Measurements from ENCODE around the gene PRKD1.
"Not testable (repeated sequence)": the region's sequence is repeated elsewhere in the genome, so short reads cannot be mapped to it uniquely, and the experiment has no call there.

The PRKD1 gene

DNA sequence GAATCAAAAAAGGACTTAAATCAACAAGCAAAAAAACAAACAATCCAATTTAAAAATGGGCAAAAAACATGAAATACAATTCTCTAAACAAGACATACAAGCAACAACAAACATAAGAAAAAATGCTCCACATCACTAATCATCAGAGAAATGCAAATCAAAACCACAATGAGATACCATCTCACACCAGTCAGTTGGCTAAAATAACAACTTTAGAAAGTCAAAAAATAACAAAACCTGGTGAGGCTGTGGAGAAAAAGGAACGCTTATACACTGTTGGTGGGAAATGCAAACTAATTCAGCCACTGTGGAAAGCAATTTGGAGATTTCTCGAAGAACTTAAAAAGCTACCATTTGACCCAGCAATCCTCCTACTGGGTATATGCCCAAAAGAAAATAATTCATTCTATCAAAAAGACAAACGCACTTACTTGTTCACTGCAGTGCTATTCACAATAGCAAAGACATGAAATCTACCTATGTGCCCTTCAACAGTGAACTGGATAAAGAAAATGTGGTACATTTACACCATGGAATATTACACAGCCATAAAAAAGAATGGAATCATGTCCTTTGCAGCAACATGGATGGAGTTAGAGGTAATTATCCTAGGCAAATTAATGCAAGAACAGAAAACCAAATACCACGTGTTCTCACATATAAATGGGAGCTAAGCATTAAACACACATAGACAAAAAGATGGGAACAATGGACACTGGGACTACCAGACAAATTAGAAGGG, 26.9 kb downstream of the PRKD1 start:
- DNase-seq (ENCODE audit: low read depth in 1 of 2, low spot score in 1 of 2): no peak

DNA sequence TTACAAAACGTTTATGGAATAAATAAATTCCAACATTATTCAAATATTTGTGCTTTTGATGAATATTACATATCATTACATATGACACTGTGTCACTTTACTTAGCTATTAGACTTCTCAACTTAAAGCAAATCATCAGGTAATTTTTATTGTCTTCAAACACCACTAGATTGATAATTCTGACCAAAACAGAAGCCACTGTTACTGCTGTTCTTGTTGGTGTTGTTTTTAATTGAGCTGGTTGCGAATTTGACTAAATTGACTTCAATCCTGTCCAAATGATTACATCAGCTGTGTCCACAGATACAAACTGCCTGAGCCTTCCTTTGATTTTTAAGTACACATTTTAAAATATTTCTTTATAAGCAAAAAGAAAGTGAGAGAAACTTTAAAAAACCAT, 29.2 kb downstream of the PRKD1 start:
- no peak for DNase-seq (ENCODE audit: low read depth in 1 of 2, low spot score in 1 of 2)

DNA sequence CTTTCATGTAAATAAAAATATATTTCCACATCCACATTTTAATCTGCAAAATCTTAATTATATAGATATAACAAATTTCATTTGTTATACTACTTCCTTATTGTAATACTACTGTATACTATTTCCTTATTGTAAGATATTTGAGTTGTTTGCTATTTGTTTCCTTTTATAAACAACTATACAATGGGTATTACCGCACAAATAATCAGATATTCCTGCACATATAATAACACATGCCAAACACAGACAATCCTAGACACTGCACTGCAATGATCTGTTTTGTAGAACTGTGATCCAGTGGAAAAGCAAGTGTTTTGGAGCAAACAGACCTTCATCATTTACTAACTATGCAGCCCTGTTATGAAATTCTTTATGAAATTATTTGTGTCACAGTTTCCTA, 30.5 kb downstream of the PRKD1 start:
- no peak for DNase-seq (ENCODE audit: low read depth in 1 of 2, low spot score in 1 of 2)

DNA sequence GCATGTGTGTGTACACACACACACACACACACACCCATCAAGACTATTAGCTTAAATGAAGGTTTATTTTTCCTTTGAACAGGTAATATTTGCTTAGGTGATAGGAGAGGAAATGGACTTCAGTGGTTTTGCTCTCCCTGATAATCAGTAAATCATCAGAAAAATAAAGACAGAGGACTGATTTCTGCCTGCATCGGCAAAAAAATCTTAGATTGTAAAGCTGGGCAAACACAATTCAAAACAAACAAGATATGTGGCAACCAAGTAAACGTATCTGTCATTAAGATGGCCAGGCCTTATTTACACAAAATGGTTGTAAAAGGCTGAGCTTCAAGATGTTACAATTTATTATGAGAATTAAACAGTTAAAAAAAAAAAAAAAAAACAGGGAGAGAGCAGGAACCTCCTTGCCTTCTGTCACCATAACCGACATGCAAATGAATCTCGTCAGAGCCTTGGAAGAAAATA, 31.3 kb downstream of the PRKD1 start:
- DNase-seq (ENCODE audit: low read depth in 1 of 2, low spot score in 1 of 2): no peak

DNA sequence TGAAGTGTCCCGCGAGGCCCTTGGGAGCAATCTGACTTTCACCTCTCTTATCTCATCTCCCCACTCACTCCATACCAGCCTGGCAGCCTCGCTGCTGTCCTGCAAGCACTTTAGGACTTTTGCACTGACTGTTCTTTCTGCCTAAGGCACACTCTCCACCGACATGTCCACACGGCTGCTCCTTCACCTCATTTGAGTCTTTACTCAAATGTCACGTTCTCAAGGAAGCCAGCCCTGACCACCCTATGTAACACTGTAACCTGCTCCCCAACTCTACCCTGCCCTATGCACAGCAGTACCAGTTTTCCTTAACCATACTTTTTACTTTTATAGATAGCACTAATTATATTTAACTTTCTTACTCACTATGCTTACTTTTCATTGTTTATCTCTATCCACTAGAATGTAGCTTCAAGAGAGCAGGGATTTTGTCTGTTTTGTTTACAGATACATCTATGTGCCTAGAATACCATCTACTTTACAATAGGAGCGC, 32.0 kb downstream of the PRKD1 start:
- no peak for DNase-seq (ENCODE audit: low read depth in 1 of 2, low spot score in 1 of 2)

DNA sequence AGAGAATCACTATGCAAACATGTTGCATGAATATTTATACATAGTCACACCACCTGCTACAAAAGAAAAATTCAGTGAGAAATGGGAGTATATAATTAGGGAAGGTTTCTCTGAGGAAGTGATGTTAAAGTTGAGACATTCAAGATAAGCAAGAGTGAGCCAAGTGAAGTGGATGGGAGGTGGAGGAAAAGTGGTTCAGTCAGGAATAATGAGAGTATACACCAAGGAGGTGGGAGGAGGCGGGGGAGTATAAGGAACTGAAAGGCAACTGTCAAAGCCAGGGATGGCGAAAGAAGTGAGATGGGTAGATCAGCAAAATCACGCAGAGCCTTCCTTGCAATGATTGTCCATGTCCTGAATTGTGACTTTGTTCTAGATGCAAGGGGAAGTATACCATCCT, 33.7 kb downstream of the PRKD1 start:
- no peak for DNase-seq (ENCODE audit: low read depth in 1 of 2, low spot score in 1 of 2)

DNA sequence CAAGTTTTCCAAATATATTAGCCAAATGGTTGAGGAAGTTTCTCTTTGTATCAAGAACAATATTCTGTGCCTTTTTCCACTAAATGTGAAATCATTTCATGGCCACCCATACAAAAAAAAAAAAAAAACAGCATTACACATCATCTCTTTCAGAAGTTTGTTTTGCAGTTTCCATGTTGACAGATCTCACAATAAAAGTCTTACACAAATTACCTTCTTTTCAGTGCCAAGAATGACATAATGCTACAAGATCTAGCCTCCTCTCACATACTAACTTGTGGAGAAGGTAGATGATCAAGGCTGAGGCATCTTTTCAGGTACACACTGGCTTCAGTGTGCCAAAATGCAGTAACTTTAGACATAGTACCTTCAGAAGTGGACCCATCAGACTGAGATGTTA, 35.3 kb downstream of the PRKD1 start:
- DNase-seq (ENCODE audit: low read depth in 1 of 2, low spot score in 1 of 2): no peak

DNA sequence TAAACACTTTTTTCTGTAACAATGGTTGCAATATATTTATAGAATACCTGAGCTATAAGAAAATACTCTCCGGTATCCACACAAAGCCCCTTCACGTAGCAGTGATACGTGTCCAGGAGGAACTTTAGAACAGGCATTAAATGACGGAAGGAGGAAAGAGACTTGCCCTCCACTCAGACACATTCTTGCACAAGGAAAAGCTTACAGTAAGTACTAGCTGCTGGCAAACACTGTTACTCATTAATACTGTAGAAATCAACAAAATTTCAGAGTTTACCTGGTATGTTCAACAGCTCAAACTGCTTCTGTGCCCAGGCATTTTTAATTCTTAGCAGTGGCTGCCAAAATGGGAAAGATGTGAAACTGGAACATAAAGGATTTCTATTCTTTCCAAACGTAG, 41.7 kb downstream of the PRKD1 start:
- DNase-seq (ENCODE audit: low read depth in 1 of 2, low spot score in 1 of 2): no peak

DNA sequence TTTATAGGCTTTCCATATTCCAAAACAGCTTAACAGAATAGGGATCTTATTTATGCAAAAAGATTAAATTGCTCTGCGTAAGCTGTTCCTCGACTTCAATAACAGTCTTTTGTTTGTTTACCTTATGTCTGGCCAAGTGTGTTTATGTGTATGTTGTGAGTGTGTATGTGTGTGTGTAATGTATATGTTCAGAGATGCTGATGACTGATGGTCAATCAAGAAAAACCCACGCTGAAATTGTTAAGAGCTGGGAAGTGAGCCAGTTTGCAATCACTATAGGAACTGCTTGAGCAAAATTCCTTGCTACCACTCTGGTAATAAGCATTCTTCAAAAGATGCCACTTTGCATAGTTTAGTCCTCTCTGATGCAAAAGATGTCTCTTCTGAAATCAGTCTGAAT, 59.6 kb downstream of the PRKD1 start:
- no peak for DNase-seq (ENCODE audit: low read depth in 1 of 2, low spot score in 1 of 2)

DNA sequence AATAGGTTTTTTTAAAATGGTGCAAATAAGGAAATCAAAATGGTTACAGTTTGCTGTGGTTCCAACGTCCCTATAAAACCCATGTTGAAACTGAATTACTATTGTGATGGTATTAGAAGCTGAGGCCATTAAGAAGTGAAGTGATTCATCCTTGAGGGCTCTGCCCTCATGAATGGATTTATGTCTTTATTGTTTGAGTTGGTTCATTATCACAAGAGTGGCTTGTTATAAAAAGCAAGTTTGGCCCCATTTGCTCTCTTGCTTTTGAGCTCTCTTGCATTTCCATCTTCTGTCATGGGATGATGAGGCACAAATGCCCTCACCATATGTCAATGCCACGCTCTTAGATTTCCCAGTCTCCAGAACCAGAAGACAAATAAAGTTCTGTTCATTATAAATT, 62.3 kb downstream of the PRKD1 start:
- DNase-seq (ENCODE audit: low read depth in 1 of 2, low spot score in 1 of 2): no peak

DNA sequence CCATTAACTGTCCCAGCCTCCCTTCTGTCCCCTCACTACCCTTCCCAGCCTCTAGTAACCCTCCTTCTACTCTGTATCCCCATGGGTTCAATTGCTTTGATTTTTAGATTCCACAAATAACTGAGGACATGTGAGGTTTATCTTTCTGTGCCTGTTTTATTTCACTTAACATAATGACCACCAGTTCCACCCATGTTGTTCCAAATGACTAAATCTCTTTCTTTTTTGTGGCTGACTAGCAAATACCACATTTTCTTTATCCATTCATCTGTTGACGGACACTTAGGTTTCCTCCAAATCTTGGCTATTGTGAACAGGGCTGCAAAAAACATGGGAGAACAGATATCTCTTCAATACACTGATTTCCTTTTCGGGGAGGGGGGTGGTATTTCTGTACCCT, 65.7 kb downstream of the PRKD1 start:
- no peak for DNase-seq (ENCODE audit: low read depth in 1 of 2, low spot score in 1 of 2)

DNA sequence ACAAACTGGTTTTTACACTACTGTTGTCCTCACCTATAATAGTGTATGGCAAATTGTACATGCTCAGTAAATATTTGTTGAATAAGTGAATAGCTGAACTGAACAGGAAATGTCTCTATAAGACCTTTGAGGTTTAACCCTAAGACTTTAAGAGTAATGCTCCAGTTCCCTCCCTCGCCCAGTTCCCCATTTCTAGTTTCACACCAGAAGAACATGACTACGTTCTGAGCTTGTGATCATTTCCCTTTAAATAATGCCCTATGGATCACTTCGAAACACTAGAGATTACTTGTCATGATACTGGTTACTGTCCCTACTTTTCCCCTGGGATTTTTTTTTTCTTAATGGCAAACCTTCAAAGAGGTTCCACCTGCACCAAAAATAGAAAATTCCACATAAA, 69.3 kb downstream of the PRKD1 start:
- no peak for DNase-seq (ENCODE audit: low read depth in 1 of 2, low spot score in 1 of 2)

DNA sequence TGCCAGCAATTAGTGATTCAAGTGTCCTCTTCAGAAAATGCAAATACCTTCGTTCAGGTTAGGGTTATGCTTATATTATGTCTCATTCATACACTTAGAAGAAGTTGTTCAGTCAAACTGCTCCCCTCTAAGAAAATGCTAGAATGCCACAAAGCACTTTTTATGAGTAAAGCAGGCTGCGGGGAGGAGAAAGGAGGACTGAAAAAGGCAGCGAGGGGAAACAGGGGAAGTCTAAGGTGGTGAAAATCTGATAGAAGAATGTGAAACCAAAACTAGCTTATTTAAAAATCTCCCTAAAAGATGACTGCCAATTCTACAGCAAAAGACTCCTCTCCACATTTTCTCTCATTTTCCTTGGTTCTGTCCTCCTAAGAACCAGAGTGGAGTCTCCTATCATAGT, 70.1 kb downstream of the PRKD1 start:
- DNase-seq (ENCODE audit: low read depth in 1 of 2, low spot score in 1 of 2): no peak

DNA sequence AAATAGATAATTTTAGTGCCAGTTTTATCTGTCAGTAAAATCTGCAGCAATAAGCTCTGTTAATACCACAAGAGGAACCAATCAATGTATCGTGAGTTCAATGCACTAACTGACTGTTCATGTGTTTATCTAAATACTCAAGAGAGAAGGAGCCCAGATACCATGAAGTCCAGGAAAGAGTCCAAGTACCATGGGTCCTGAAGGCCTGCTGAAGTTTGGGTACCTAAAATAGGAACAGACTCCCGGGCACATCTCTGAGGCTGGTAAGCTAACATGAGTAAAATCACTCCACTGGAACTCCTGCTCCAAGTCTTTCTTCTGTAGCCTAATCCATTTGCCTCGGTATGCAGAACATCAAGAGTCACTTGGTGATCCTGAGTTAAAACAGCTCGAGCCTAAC, 71.1 kb downstream of the PRKD1 start:
- no peak for DNase-seq (ENCODE audit: low read depth in 1 of 2, low spot score in 1 of 2)

DNA sequence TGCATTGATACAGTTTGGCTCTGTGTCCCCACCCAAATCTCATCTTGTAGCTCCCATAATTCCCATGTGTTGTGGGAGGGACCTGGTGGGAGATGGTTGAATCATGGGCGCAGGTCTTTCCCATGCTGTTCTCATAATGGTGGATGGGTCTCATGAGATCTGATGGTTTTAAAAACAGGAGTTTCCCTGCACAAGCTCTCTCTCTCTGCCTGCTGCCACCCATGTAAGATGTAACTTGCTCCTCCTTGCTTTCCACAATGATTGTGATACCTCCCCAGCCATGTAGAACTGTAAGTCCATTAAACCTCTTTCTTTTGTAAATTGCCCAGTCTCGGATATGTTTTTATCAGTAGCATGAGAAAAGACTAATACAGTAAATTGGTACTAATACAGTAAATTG, 74.0 kb downstream of the PRKD1 start:
- DNase-seq (ENCODE audit: low read depth in 1 of 2, low spot score in 1 of 2): not testable (repeated sequence)

DNA sequence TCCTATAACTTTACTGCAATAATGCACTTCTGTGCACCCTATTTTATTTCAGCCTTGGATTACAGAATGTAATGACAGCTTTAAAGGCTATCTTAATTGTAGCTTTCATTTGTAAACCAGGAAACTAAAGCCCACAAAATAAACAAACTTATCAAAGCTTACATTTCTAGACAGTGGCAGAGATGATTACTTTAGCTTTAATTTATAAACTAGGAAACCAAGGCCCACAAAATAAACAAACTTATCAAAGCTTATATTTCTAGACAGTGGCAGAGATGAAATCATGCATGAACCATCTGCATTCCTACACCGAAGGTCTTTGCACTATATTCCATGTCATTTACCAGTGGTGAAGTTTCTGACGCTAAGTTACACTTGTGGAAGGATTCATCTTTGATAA, 74.4 kb downstream of the PRKD1 start:
- DNase-seq (ENCODE audit: low read depth in 1 of 2, low spot score in 1 of 2): no peak

DNA sequence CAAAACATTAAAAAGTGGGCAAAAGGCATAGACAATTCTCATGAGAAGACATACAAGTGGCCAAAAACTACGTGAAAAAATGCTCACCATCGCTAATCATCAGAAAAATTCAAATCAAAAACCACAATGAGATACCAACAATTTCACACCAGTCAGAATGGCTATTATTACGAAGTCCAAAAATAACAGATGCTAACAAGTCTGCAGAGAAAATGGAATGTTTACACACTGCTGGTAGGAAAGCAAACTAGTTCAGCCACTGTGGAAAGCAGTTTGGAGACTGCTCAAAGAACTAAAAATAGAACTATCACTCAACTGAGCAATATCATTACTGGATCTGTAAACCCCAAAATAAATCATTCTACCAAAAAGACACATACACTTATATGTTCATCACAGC, 76.2 kb downstream of the PRKD1 start:
- no peak for DNase-seq (ENCODE audit: low read depth in 1 of 2, low spot score in 1 of 2)

DNA sequence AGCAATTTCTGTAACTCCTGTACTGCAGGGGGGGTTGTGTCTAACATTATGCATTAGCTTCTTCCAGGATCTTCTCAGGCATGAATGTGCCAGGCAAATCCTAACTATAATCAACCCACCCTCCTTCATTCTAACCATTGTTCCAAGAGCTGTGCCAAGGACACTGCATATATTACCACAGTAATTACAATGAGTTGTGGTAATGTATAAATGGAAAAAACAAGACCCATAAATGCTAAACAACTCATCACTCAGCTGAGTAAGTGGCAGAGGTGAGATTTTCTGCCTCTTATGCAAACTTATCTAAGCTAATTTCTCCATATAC, 80.6 kb downstream of the PRKD1 start:
- no peak for DNase-seq (ENCODE audit: low read depth in 1 of 2, low spot score in 1 of 2)

DNA sequence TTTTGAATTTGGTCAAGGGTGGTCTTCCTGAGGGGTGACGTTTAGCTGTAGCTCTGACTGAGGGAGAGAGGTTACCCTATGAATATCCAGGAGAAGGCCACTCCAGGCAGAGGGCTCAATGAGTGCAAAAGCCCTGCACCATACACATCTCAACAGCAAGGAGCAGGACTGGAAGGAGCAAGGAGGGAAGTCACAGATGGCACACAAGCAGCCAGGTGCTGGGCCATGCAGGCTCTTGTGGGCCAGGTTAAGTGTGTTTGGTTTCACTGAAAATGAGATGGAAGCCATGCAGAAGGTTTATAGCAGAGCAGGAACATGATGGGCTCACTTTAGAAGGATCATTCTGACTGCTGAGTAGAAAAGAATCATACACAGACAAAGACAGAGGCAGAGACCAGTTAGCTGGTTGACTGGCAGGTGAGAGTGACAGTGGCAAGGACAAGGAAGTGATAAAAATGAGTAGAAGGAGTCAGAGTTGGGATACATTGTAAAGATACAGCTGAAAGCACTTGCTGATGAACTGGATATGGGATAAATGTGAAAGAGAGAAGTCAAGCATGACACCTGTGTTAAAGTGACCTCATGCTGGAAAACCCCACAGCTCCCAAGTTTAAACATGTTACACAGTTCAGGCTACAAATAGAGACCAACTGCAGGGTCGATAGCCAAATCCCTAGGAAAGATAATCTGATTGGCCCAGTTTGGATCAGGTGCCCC, 81.2 kb downstream of the PRKD1 start:
- no peak for DNase-seq (ENCODE audit: low read depth in 1 of 2, low spot score in 1 of 2)

DNA sequence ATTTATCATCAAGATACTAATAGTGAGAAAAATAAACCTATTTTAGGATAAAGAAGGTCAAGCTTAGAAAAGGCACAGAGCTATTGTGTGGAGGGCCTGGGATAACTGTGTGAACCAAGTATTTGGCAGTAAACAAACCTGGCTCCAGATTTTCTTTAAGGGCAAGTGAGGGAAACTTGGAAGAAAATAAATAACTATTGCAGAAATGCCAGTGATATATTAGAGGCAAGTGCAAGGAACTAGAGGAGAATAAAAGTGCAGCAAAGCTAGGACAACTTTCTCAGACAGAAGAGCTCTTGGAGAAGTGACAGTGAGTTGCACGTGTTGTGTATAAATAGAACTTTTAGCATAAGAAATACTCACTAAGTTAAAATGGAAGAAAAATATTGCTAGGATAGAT, 83.7 kb downstream of the PRKD1 start:
- no peak for DNase-seq (ENCODE audit: low read depth in 1 of 2, low spot score in 1 of 2)

DNA sequence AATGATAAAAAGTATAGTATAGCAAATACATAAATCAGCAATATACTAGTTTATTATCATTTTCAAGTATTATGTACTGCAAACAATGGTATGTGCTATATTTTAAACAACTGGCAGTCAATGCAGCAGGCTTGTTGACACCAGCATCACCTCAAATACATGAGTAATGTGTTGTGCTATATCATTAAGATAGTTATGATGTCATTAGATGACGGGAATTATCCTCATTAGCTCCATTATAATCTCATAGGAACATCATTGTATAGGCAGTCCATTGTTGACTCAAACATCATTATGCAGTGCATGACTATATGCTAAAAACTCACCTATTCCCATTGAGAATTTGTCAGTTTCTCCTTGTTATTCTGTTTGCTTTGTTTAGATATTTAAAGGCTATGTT, 85.4 kb downstream of the PRKD1 start:
- no peak for DNase-seq (ENCODE audit: low read depth in 1 of 2, low spot score in 1 of 2)

DNA sequence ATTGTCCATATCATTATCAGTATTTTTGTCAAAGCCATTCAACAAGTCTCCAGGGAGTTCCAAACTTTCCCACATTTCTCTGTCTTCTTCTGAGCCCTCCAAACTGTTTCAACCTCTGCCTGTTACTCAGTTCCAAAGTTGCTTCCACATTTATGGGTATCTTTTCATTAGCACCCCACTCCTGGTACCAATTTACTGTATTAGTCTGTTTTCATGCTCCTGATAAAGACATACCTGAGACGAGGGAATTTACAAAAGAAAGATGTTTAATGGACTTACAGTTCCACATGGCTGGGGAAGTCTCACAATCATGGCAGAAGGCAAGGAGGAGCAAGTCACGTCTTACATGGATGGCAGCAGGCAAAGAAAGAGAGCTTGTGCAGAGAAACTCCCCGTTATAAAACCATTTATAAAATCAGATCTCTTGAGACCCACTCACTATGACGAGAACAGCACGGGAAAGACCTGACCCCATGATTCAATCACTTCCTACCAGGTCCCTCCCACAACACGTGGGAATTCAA, 87.2 kb downstream of the PRKD1 start:
- not testable (repeated sequence) for DNase-seq (ENCODE audit: low read depth in 1 of 2, low spot score in 1 of 2)

DNA sequence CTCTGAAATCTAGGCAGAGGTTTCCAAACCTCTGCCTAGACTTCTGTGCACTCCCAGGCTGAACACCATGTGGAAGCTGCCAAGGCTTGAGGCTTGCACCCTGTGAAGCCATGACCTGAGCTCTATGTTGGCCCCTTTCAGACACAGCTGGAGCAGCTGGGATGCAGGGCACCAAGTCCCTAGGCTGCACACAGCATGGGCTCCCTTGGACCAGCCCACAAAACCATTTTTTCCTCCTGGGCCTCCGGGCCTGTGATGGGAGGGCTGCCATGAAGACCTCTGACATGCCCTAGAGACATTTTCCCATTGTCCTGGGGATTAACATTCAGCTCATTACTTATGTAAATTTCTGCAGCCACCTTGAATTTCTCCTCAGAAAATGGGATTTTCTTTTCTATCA, 88.0 kb downstream of the PRKD1 start:
- not testable (repeated sequence) for DNase-seq (ENCODE audit: low read depth in 1 of 2, low spot score in 1 of 2)
